GM21576 (cell line): ENCODE data around the gene GAL3ST2.
"Not testable (repeated sequence)": the region's sequence is repeated elsewhere in the genome, so short reads cannot be mapped to it uniquely, and the experiment has no call there.

Source experiments
- ATAC-seq: cut with Tn5 transposase; IDR thresholded peaks from one replicate; pipeline ENCODE4 v1.9.1; 2021; ENCODE audit warnings: mild to moderate bottlenecking, moderate library complexity; ENCODE audit not compliant: unreplicated experiment

Gene GAL3ST2

DNA sequence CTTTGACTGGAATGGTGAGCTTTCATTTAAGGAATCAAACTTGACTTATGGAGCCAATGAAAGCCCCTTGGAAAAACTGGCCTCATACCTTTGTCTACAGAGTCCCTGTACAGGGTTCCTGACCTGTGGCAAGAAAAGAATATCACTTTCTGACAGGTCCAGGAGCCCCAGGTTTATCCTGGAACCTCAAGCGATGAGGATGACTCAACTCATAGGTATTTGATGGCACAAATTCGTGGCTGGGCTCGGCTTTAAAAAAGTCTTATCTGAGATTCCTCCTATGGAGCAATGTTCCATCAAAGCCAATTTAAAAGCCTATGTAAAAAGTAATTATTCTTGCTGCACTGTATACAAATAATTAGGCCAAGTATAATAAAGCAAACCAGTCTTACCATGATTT is 14.8 kb downstream of the GAL3ST2 start:
- ATAC-seq = not testable (repeated sequence)

DNA sequence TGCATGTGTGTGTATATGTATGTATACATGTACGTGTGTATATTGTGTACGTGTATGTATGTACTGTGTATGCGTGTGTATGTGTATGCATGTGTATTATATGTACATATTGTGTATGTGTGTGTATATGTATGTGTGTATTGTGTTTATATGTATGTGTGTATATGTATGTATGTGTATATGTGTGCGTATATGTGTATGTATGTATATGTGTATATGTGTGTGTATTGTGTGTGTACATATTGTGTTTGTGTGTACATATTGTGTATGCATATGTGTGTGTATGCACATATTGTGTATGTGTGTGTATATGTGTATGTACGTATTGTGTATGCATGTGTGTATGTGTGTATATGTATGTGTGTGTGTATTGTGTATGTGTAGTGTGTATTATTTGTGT is 16.8 kb downstream of the GAL3ST2 start:
- ATAC-seq = no peak

DNA sequence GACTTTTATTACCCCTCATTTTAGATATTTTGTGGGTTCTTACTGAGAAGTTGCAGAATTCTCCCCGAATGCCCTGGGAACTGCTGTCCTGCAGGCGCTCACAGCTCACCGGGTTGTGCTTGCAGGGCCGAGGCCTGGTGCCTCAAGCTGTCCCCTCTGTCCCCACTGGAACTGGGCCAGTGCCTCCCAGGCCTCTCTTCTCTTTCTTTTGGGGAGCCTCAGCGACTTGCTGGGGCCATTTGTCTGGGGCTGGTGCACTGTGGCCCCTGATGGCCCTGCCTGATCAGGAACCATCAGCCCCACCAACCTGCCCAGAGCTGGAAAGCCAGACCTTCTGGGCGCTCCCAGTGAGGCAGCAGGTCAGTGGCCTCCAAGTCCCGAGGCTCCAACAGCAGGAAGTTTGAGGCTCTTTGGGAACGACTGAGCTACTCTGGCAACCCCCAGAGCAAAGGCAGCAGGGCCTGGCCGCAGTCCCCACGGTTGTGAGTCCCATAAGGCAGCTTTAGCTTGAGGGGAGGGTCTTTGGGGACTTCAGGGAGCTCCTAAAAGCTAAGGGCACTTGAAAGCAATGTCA is 17.7 kb downstream of the GAL3ST2 start:
- ATAC-seq = no peak

DNA sequence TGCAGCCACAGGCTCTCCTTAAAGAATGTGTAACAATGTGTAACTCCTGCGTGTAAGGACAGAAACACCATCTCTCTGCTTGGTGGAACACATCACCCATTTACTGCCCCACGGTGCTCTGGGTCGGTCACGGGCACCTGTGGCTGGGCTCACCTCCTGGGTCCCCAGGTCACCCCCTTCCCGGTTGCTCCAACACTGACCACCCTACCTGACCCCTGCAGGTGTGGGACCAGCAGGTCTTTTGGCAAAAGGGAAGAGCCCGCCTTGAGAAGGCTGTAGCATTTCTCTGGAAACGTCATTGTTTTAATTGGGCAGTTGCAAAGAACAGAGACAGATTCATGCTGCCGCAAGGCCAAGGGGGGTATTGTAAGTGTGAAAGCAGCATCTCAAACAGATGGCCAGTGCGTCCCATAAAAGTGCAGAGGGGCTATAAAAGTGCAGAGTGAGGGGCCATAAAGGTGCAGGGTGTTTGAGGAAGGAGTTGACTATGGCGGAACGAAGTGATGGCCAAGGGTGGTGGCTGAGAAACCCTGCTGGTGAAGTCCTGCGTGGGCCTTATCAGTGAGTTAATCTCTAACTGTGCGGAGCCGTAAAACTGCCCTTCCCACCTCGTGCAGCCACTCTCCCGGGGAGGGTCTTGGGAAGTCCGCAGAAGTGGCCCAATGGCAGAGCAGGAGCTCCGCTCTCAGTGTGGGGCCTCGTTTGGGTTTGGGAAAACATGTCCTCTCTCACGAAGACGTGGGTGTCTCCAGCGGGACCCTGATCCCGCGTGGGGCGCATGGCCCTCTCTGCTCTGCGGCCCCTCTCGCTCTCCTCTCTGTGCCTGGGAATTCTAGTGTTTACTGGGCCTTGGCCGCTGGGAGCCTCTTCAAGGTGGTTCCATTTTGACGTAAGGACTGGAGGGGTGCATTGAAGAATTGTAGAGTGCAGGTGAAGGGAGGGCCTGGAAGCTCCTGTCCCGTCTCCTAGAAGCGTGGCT is 18.7 kb downstream of the GAL3ST2 start:
- ATAC-seq = no peak

DNA sequence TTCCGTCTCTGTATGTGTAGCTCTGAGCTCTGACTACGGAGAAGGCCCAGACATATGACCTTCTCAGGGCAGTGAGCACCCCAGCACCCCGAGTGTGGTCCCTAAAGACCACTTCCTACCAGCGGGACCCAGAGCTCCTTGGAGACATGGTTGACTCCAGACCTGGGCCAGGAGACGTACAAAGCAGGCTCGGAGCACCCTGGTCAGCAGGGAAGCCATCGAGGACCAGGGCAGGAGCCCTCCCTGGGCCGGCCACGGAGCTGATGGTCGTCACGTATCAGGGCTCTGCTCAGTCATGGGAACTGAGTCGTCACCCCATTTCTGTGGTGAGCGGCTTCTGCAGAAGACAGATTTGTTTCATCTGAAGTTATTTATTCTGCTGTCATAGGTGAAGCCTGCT is 19.6 kb downstream of the GAL3ST2 start:
- no peak for ATAC-seq

DNA sequence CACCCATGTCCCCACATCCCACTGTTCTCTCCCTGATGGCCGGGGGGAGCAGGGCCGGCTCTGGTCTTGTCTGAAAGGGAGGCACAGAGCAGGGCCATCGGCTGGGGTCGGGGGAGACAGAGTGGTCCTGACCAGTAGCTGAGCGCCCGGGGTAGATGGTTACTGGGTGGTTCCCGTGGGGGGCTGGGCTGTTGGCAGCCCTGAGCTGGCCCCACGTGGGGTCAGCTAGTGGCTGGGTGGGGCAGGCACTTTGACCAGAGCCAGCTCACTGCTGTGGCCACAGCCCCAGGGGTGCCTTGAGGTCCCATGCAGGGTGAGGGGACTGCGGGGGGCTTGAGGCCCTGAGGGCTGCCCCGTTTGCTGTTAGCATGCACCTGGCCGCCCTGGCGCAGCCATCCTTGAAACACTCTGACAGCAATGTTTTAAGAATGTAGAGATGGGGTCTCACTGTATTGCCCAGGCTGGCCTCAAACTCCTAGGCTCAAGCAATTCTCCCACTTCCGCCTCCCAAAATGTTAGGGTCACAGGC is 20.1 kb downstream of the GAL3ST2 start:
- ATAC-seq = no peak

DNA sequence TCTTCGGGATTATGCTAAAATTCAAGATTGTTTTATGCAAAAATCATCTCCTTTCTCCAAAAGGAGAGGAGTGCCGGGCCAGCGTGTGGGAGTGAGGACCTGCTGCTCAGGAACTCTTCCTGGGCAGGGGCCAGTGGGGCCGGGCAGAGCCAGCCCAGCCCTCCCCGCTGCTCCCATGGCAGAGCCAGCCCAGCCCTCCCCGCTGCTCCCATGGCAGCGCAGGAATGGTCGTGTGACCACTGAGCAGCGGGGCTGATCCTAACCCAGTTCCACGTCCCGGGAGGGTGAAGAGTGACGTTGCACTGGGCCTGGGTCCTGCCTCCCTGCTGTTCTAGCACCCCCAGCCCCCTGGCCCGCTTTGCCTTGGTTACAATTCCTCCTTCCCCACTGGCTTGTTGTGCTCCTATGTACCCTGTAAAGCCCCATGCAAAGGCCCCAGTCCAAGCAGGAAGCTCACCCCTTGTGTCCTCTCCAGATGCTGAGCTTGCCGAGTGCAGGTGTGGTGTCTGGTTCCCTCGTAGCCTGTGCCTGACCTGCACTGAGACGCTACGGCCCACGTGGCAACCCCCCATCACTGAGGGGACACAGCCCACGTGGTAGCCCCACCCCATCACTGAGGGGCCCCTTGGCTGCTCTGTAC is 20.9 kb downstream of the GAL3ST2 start:
- no peak for ATAC-seq

DNA sequence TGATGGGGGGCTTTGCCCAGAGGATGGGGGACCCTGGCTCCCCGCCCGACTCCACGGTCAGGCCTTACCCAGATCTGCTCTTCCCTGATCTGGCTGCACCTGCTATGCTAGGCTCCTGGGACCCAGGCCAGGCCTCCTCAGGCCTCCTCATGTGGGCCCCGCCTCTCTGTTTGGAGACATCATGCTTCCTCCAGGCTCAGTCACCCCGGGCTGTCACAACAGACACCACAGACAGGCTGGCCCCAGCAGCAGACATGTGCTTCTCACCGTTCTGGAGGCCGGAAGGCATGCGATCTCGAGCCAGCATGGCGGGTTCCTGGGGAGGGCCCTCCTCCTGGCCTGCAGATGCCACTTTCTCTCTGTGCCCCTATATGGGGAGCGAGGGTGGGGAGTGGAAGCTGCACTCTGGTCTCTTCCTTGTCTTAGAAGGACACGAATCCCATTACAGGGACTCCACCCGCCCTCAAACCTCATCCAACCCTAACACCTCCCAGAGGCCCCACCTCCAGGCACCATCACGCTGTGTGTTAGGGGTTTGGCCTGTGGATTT is 21.5 kb downstream of the GAL3ST2 start:
- no peak for ATAC-seq

DNA sequence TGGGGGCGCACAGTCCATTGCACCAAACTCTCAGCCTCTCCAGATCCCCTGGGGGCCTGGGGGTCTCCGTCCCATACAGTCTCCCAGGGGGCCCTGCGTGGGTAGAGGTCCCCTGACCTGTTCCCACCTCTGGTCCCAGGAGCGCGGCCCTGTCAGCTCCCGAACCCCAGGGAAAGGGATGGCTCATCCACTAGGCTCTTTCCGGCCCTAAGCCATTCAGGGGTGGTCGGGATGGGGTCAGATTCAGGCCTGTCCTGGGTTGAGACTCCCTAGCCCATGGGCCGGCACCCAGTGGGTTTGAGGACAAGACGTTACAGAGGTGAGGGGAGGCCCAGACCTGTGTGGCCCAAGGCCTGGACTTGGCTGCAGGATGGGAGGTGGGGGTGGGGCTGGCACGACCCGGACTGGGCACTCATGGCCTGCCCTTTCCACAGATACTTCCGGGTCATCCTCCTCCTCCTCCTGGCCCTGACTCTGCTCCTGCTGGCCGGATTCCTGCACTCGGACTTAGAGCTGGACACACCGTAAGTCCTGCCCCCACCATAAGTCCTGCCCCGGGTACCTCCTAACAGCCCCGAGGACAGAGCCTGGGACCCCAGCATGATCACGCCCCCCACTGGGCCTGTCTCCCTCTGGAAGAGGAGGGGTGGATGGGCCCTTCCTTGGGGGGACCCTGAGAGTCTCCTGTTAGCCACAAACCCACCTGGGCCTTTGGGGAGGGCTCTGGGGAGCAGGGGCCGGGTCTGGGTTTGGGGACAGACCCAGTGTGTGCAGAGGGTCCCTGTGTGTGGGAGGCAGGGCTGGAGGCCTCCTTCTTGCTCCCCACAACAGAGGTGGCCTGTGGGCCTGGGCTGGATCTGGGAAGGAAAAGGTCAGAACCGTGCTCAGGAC is 22.3 kb downstream of the GAL3ST2 start:
- ATAC-seq = no peak

DNA sequence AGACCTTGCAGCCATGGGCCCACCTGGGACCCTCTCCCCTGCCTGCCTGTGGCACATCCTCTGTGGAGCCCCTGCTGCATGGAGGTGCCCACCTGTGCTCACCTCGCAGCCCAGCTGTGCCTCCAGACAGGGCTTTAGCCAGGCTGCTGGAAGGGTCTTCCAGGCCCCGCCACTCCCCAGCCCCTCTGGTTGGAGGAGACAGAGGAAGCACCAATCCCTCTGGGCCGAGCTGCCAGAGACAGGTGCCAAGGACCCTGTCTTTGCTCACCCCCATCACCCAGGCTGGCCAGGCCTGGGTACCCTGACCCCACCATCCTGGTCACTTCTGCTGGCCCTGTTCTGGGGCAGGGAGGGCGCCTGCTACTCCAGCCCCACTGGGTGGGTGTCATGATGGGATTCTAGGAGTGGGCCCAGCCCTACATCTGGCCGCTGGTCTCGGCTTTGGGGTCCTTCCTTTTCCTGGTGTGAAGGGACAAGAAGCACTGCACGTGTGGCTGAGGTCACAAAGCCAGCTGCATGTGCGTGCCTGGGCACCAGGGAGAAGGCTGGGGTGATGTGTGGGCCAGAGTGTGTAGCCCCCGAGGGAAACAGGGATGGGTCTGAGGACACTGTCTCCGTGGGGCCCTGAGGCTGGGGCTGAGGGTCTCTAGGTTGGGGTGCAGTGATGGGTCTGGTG is 23.0 kb downstream of the GAL3ST2 start:
- no peak for ATAC-seq

DNA sequence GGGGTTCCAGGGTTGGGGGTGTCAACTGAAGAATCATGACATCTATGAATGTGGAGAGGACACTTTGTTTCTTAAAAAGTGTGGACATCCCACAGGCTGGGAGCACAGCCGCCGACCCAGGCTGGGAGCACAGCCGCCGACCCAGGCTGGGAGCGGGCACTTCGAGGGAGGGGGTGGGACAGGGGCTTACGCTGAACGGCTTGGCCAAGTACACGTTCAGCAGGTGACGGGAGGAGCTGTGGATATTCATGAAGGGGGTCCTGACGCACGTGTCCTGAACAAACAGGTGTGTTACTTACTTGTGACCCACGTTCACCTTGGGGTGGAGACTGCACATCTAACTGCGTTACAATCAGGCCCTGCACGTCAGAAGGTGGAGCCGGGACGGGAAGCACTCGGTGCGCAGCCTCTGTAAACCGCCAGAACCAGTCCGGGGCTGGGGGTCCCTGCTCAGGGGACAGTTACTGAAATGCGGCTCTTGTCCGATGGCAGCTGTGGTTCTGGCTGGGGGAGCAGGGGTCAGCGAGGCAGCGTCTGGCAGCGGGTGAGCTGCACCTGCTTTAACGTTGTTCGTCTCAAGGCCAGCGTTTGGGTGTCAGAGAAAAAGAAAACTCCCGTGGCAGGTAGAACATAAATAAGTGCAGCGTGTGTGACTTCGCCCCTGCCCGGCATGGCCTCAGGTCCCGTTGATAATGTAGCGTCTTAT is 23.7 kb downstream of the GAL3ST2 start:
- not testable (repeated sequence) for ATAC-seq

DNA sequence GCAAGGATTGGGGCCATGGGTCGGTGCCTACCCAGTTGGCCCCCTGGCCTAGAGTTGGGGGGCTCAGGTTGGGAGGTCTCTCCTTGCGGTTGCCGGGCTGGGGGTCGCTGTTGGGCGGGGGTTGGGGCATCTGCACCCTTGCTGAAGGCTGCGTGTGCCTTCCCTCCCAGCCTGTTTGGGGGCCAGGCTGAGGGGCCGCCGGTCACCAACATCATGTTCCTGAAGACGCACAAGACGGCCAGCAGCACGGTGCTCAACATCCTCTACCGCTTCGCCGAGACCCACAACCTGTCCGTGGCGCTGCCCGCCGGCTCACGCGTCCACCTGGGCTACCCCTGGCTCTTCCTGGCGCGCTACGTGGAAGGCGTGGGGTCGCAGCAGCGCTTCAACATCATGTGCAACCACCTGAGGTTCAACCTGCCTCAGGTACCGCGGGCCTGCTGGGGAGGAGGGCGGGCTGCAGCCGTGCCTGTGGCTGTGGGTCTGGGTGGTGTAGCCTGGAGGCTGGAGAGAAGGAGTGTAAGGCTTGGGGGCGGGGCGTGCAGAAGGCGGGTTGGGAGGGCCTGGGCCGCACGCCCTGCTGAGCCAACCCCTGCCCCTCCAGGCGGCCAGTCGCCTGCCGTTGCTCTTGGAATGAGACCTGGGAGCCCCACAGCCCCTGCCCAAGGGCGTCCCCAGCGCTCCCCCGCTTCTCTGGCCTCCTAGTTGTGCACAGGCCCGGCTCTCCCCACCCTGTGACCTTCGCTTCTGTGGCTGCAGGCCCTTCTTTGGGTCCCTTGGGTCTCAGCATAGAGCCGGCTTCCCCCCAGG is 25.2 kb downstream of the GAL3ST2 start:
- no peak for ATAC-seq

DNA sequence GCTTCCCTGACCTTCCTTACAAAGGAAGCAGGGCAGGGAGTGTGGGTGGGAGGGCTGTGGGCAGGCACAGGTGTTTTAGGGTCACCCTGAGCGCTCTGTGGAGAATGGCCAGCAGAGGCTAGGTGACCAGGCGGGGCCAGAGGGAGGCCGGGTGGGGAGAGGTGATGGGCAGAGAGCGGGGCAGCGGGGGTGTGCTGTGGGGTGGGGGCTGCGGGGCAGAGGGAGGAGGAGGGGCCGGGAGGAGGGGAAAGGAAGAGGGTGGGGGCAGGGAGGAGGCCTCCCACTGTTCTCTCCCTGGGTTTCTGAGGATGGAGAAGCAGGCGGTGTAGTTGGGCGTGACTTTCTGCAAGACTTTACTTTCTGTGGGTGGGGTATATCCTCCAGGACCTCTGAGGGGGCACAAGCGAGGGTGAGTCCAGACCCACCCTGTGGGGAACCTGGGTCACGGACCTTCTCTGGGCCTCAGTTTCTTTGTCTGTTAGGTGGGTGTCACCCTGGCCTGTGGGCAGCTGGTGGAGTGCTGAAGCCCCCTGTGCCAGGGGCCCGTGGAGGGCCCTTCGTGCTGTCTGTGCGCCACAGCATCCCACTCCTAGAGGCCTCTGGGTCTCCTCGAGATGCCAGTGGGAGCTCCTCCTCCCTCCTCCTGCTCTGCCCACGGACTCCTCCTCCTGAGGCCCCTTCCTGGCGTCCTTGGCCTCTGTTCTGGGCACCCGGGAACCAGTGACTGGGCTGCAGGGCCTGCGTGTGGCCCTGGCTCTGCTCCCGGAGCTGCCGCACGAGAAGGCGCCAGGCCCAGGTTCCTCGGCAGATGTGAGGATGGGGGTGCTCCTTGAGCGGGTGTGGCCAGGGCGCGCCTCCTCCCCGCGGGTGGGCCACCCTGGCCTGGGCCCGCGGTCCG is 26.0 kb downstream of the GAL3ST2 start:
- no peak for ATAC-seq

DNA sequence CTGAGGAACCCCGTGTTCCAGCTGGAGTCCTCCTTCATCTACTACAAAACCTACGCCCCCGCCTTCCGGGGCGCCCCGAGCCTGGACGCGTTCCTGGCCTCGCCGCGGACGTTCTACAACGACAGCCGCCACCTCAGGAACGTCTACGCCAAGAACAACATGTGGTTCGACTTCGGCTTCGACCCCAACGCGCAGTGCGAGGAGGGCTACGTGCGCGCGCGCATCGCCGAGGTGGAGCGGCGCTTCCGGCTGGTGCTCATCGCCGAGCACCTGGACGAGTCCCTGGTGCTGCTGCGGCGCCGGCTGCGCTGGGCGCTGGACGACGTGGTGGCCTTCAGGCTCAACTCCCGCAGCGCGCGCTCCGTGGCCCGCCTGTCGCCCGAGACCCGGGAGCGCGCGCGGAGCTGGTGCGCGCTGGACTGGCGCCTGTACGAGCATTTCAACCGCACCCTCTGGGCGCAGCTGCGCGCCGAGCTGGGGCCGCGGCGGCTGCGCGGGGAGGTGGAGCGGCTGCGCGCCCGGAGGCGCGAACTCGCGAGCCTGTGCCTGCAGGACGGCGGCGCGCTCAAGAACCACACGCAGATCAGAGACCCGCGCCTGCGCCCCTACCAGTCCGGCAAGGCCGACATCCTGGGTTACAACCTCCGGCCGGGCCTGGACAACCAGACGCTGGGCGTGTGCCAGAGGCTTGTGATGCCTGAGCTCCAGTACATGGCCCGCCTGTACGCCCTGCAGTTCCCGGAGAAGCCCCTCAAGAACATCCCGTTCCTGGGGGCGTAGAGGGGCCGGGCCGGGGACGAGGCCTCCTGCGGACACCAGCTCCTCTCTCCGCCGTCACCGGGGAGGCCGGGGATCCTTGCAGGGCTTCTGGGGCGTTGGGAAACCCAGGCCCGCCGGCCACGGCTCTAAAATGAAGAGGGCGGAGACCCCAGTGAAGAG is 27.0 kb downstream of the GAL3ST2 start:
- ATAC-seq = peak; percentile 50

DNA sequence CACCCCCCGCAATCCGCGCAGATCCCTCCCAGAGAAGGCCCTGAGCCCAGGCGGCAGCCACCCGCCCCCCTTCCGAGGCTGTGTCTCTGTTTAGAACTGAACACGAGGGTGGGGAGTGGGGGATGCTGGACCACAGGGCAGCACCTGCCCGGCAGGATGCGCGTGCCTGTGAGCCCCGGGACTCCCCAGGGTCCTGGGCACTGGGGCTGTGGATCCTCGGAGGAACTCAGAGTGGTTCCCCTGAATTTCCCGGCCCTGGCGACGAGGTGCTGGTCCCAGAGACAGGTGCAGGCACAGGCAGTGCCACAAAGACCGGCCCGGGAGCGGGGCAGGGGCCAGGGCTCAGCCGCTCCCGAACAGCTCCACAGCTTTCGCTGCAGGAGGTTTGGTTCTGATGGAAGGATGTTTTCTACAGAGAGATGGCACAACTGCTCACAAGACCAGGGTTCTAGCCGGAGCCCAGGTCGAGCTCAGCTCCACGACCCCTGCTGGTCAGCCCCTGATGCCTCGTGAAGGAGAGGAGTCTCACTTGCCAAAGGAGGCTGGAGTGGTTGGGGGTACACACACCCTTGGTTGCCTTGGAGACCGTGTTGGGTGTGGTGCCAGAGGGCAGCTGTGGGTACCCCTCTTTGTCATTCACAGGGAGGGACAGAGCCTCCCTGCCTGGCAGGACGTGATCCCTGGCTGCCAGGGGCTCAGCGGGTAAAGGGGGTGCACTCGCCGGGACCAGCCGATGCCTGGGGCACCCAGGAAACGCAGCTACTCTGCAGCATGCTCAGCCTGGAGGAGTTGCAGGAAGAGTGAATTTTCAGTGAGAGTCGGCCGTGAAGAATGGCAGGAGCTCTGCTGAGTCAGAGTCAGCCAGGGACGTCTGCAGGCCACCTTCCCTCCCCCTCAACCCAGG is 28.0 kb downstream of the GAL3ST2 start:
- peak; percentile 36 for ATAC-seq
